GM23338 (cell line): ENCODE measurements around the gene PXT1. TPM values are rescaled to one million over a fixed set of nuclear protein-coding genes. Genes with fewer than 3 reads are reported as not detected.
A peak's percentile ranks its signal among the peaks of the same experiment; 100 is the strongest.

Experiments
- ATAC-seq: fragments of 200-7000 bp; cut with Tn5 transposase; 3 replicates; pipeline ENCODE4 v1.9.1; 2020
- DNase-seq: peaks from one replicate; pipeline ENCODE4 v3.0.0-alpha.2; 2015; ENCODE audit warnings: low spot score
- H2AFZ ChIP-seq: fragments of 200-600 bp; sonication (generic); 2 replicates; pipeline ENCODE4 v1.8.0; 2016; ENCODE audit warnings: antibody characterized with exemption, mild to moderate bottlenecking, moderate library complexity
- H3F3A ChIP-seq: fragments of 200-600 bp; sonication (generic); replicated peaks from 2 replicates; pipeline ENCODE4 v1.8.0; 2017; ENCODE audit warnings: antibody characterized with exemption, mixed run types, low read depth
- H3K27ac ChIP-seq: fragments of 200-600 bp; sonication (generic); 2 replicates; pipeline ENCODE4 v1.6.1; 2016; ENCODE audit warnings: low read depth
- H3K27me3 ChIP-seq: fragments of 200-600 bp; sonication (generic); 2 replicates; pipeline ENCODE4 v1.8.0; 2016; ENCODE audit warnings: mild to moderate bottlenecking, mixed run types, moderate library complexity; ENCODE audit not compliant: insufficient read depth
- H3K36me3 ChIP-seq: fragments of 200-600 bp; sonication (generic); 2 replicates; pipeline ENCODE4 v1.8.0; 2016; ENCODE audit warnings: mild to moderate bottlenecking; ENCODE audit not compliant: insufficient read depth
- H3K4me1 ChIP-seq: fragments of 200-600 bp; sonication (generic); 2 replicates; pipeline ENCODE4 v1.8.0; 2016; ENCODE audit warnings: mild to moderate bottlenecking, moderate library complexity; ENCODE audit not compliant: insufficient read depth
- H3K4me2 ChIP-seq: fragments of 200-600 bp; sonication (generic); 2 replicates; pipeline ENCODE4 v1.7.1; 2017; ENCODE audit warnings: mixed run types
- H3K4me3 ChIP-seq: fragments of 200-600 bp; sonication (generic); 2 replicates; pipeline ENCODE4 v1.6.1; 2016; ENCODE audit warnings: mixed run types
- H3K79me2 ChIP-seq: fragments of 200-600 bp; sonication (generic); replicated peaks from 2 replicates; pipeline ENCODE4 v1.8.0; 2017; ENCODE audit warnings: mild to moderate bottlenecking; ENCODE audit not compliant: insufficient read depth
- H3K9me2 ChIP-seq: fragments of 200-600 bp; sonication (generic); 2 replicates; pipeline ENCODE4 v1.8.0; 2017; ENCODE audit not compliant: insufficient read depth
- H4K20me1 ChIP-seq: fragments of 200-600 bp; sonication (generic); replicated peaks from 2 replicates; pipeline ENCODE4 v1.8.0; 2017; ENCODE audit warnings: mild to moderate bottlenecking; ENCODE audit not compliant: insufficient read depth
- H3K27ac Mint-ChIP-seq: 2 replicates; pipeline ENCODE4 v1.8.0; 2020; ENCODE audit warnings: inconsistent platforms, mild to moderate bottlenecking, moderate library complexity, mixed read lengths
- H3K27me3 Mint-ChIP-seq: 3 replicates; pipeline ENCODE4 v1.8.0; 2022; ENCODE audit warnings: low read depth, mild to moderate bottlenecking, moderate library complexity, mixed read lengths, inconsistent platforms; ENCODE audit not compliant: insufficient read depth, poor library complexity
- H3K36me3 Mint-ChIP-seq: 3 replicates; pipeline ENCODE4 v1.8.0; 2021; ENCODE audit warnings: low read depth, mild to moderate bottlenecking, inconsistent platforms, moderate library complexity, mixed read lengths
- H3K4me1 Mint-ChIP-seq: 3 replicates; pipeline ENCODE4 v1.8.0; 2020; ENCODE audit warnings: mild to moderate bottlenecking, inconsistent platforms, mixed read lengths
- H3K4me3 Mint-ChIP-seq: 3 replicates; pipeline ENCODE4 v1.8.0; 2021; ENCODE audit warnings: moderate library complexity, mild to moderate bottlenecking, inconsistent platforms, mixed read lengths
- H3K9me3 Mint-ChIP-seq: 3 replicates; pipeline ENCODE4 v1.8.0; 2020; ENCODE audit warnings: moderate library complexity, mild to moderate bottlenecking, inconsistent platforms, mixed read lengths
- CREB1 ChIP-seq: fragments of 250-450 bp; sonication (Bioruptor Pico); IDR thresholded peaks from 2 replicates; pipeline ENCODE4 v1.5.0; 2020; ENCODE audit warnings: low read depth, mild to moderate bottlenecking, moderate library complexity
- CTCF ChIP-seq, 2 experiments: fragments of 200-600 bp in 1 of 2; sonication (generic) in 1 of 2; conservative IDR thresholded peaks; 2 replicates each; pipeline versions ENCODE4 v1.5.1 to v1.6.1; 2016 to 2017; ENCODE audit warnings: antibody characterized with exemption in 2 of 2, low read depth in 2 of 2, mild to moderate bottlenecking in 2 of 2, moderate library complexity in 1 of 2
- ETS1 ChIP-seq: IDR thresholded peaks from 2 replicates; pipeline ENCODE4 v1.6.1; 2016; ENCODE audit warnings: antibody characterized with exemption
- EZH2 ChIP-seq: fragments of 200-600 bp; sonication (generic); IDR thresholded peaks from one replicate; pipeline ENCODE4 v1.8.0; 2017; ENCODE audit warnings: antibody characterized with exemption, mild to moderate bottlenecking, low read depth; ENCODE audit not compliant: unreplicated experiment
- EZH2phosphoT487 ChIP-seq: fragments of 200-600 bp; sonication (generic); IDR thresholded peaks from one replicate; pipeline ENCODE4 v1.8.1; 2018; ENCODE audit warnings: antibody characterized with exemption; ENCODE audit not compliant: unreplicated experiment
- JUNB ChIP-seq: IDR thresholded peaks from one replicate; pipeline ENCODE4 v1.6.1; 2016; ENCODE audit warnings: antibody characterized with exemption; ENCODE audit not compliant: unreplicated experiment
- NANOG ChIP-seq: IDR thresholded peaks from 2 replicates; pipeline ENCODE4 v1.6.1; 2016; ENCODE audit warnings: antibody characterized with exemption, borderline replicate concordance
- POLR2AphosphoS5 ChIP-seq: IDR thresholded peaks from 2 replicates; pipeline ENCODE4 v1.6.1; 2016; ENCODE audit warnings: antibody characterized with exemption, low read depth
- REST ChIP-seq: IDR thresholded peaks from one replicate; pipeline ENCODE4 v1.6.1; 2018; ENCODE audit warnings: antibody characterized with exemption; ENCODE audit not compliant: unreplicated experiment
- STAT1 ChIP-seq: IDR thresholded peaks from one replicate; pipeline ENCODE4 v1.6.1; 2016; ENCODE audit warnings: antibody characterized with exemption; ENCODE audit not compliant: unreplicated experiment
- ZNF114 ChIP-seq: fragments of 250-450 bp; sonication (Bioruptor Pico); IDR thresholded peaks from 2 replicates; pipeline ENCODE4 v1.5.0; 2020; ENCODE audit warnings: mild to moderate bottlenecking, moderate library complexity
- ZNF331 ChIP-seq: fragments of 250-450 bp; sonication (Bioruptor Pico); IDR thresholded peaks from 2 replicates; pipeline ENCODE4 v1.5.0; 2020; ENCODE audit warnings: low read depth, mild to moderate bottlenecking, moderate library complexity
- ZNF462 ChIP-seq: fragments of 250-450 bp; sonication (Bioruptor Pico); IDR thresholded peaks from 2 replicates; pipeline ENCODE4 v1.5.0; 2020; ENCODE audit warnings: mild to moderate bottlenecking, moderate library complexity
- polyA plus RNA-seq: library from polyadenylated mRNA; unstranded; fragments of >200 nt; fragmentation: Nextera tagmentation; extraction: Ambion mirVana; gene quantifications from 2 replicates; pipeline ENCODE4 v1.2.1, GENCODE V29; 2016
- total RNA-seq: library from RNA; depleted of rRNA; stranded (reverse); fragments of >200 nt; shearing (Covaris generic); gene quantifications from 2 replicates; pipeline ENCODE4 v1.2.3, GENCODE V29; 2014

PXT1 gene
- total and polyA plus RNA-seq, 2 experiments from 2014 or later, result 0.14 TPM; not detected in 1

- peaks cover 4% of the 10 kb centered on the region; the same call in 2 of the 3 replicates for H3K4me1 Mint-ChIP-seq
- ATAC-seq (no peak), DNase-seq (no peak)
- Histone ChIP-seq H4K20me1 (no peaks in the 10 kb centered on the region), H3K36me3 (no peaks in the 10 kb centered on the region), H2AFZ (peak overlapping the region; percentile 47), H3K9me2 (no peaks in the 10 kb centered on the region), H3K79me2 (no peaks in the 10 kb centered on the region), H3F3A (no peaks in the 10 kb centered on the region), H3K4me3 (no peak overlapping the region), H3K27me3 (no peaks in the 10 kb centered on the region), H3K27ac (no peak overlapping the region), H3K4me1 (no peaks in the 10 kb centered on the region; the same call in 1 of the 2 replicates), H3K4me2 (no peak overlapping the region)
- no peak overlapping the region for H3K27ac Mint-ChIP-seq
- H3K36me3 Mint-ChIP-seq, result no peaks in the 10 kb centered on the region
- TF ChIP-seq EZH2phosphoT487, result no peak
- TF ChIP-seq JUNB, result no peak
- TF ChIP-seq ZNF114 (CRISPR knock-in tag), result no peak
- TF ChIP-seq EZH2, result no peak
- no peak for TF ChIP-seq CREB1
- no peak for TF ChIP-seq POLR2AphosphoS5
- TF ChIP-seq REST, result no peak
- TF ChIP-seq STAT1, result no peak
- TF ChIP-seq ETS1, result no peak
- TF ChIP-seq CTCF (conservative IDR thresholded peaks at IDR 0.05; ENCODE audit: low read depth in 2 of 2), result no peak
- no peak for TF ChIP-seq ZNF462 (CRISPR knock-in tag)
- no peak for TF ChIP-seq NANOG
- TF ChIP-seq ZNF331 (CRISPR knock-in tag), result no peak
- H3K4me3 Mint-ChIP-seq, result no peak overlapping the region
- H3K27me3 Mint-ChIP-seq, result peaks cover 9% of the 10 kb centered on the region
- H3K9me3 Mint-ChIP-seq, result no peaks in the 10 kb centered on the region
Observed at GRCh38 chr6:36346486-36347273, 96.0 kb downstream of the PXT1 start.
